Activated naive CD4-positive, alpha-beta T cell treated with anti-CD3 and anti-CD28 coated beads, Interleukin-2, amount 10 ng/mL, durations not matched to agents 7 days and 5 days (primary cell): Measurements from ENCODE around the gene ADGRG7.
A peak's percentile ranks its signal among the peaks of the same experiment; 100 is the strongest.

ENCODE experiments used
- CTCF ChIA-PET: fragments of 350-600 bp; sonication (Branson Sonifier 250); formaldehyde crosslinking; loops from one replicate; lab custom pipeline; 2021; ENCODE audit warnings: antibody characterized with exemption; lab: Charles Lee
- DNase-seq: peaks from one replicate; pipeline ENCODE4 v3.0.0-alpha.2; 2020
- H3K27ac Mint-ChIP-seq: one replicate; pipeline ENCODE4 v1.8.0; 2021; ENCODE audit warnings: mild to moderate bottlenecking, moderate library complexity, mixed read lengths
- H3K27me3 Mint-ChIP-seq: one replicate; pipeline ENCODE4 v1.8.0; 2021; ENCODE audit warnings: mild to moderate bottlenecking, mixed read lengths
- H3K36me3 Mint-ChIP-seq: one replicate; pipeline ENCODE4 v1.8.0; 2021; ENCODE audit warnings: mixed read lengths
- H3K4me1 Mint-ChIP-seq: one replicate; pipeline ENCODE4 v1.8.0; 2021; ENCODE audit warnings: mixed read lengths
- H3K4me3 Mint-ChIP-seq: one replicate; pipeline ENCODE4 v1.8.0; 2021; ENCODE audit warnings: mild to moderate bottlenecking, moderate library complexity, mixed read lengths
- H3K9me3 Mint-ChIP-seq: one replicate; pipeline ENCODE4 v1.8.0; 2021; ENCODE audit warnings: mixed read lengths

ADGRG7 gene, protein sequence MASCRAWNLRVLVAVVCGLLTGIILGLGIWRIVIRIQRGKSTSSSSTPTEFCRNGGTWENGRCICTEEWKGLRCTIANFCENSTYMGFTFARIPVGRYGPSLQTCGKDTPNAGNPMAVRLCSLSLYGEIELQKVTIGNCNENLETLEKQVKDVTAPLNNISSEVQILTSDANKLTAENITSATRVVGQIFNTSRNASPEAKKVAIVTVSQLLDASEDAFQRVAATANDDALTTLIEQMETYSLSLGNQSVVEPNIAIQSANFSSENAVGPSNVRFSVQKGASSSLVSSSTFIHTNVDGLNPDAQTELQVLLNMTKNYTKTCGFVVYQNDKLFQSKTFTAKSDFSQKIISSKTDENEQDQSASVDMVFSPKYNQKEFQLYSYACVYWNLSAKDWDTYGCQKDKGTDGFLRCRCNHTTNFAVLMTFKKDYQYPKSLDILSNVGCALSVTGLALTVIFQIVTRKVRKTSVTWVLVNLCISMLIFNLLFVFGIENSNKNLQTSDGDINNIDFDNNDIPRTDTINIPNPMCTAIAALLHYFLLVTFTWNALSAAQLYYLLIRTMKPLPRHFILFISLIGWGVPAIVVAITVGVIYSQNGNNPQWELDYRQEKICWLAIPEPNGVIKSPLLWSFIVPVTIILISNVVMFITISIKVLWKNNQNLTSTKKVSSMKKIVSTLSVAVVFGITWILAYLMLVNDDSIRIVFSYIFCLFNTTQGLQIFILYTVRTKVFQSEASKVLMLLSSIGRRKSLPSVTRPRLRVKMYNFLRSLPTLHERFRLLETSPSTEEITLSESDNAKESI

DNA sequence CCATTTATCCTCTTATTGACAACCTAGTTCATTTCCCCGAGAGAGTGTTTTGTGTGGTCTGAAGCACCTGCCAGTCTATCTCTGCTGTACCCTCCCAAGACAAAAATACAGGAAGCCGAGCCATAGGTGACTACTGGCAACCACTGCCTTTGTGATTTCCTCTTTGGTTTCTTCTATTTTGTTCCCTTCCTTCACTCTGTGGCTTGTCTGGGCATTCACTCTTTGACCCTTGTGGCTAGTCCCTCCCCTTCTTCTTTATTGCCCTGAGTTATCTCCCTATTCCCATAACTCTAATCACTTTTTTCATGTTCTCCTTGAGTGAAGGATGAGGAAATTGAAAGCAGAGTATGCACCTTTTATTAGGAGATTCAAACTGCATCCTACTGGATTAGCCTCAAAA, at the start of gene ADGRG7:
ADGRG7 (plus strand) TSS at position 297 of the 400 bp plus-strand sequence. CDS start 256 bp downstream, outside the sequence.
- peaks cover 27% of the 10 kb centered on the region for H3K27me3 Mint-ChIP-seq
- peak; percentile 23 for DNase-seq
- no peak within 1 kb of the TSS for H3K4me3 Mint-ChIP-seq
- H3K27ac Mint-ChIP-seq, result no peak within 1 kb of the TSS
- no peaks in the 10 kb centered on the region for H3K9me3 Mint-ChIP-seq
- CTCF ChIA-PET, result no interaction called here
- H3K4me1 Mint-ChIP-seq, result peaks cover 31% of the 10 kb centered on the region
- no peaks in the 10 kb centered on the region for H3K36me3 Mint-ChIP-seq

DNA sequence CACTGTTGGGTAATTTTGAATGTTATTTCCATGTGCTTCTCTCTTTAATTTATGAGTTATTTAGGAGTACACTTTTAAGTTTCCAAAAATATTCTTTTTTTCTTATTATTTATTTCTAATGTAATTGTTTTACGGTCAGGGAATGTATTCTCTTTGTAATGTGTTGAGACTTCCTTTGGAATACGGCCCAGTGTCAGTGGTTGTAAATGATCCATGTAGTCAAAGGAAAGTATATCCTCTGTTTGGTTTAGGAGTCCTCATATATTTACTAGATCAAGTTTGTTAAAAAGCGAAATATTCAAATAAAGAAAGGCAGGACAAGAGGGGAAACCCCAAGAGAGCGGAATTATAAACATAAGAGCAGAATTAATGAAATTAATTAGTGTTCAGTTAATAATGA, 49.0 kb upstream of the ADGRG7 start:
- CTCF ChIA-PET, result no interaction called here
- Mint-ChIP-seq H3K9me3 (no peaks in the 10 kb centered on the region), H3K4me3 (no peak overlapping the region)

DNA sequence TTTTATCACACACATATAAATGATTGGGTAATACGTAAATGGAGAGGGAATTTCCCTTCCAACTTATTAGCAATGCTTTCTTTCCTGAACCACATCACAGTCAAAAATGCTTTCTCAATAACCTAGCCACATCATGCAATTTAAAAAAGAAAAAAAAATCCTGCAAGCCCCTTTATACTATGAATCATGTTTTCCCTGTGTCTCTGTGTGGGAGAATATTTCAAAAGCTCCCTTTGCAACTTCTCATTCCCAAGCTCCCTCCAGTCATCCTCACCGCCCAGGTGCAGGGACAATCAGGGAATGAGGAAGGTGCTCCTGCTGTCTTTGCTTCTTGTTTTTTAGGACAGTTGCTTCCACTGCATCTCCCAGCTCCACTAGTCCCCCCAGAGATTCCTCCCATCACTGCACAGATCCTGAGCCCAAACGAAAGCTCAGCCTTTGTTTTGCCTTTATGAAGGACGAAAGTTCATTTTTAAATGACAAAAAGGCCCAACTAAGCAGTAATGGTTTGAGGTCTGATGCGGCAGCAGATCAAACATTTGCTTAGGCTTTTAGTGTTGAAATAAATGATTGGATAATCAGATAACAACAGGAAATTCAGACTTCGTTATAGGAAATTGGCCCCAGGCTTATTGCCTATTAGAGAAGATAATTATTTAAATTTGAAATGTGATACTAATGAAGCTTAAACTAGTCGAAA, 47.8 kb upstream of the ADGRG7 start:
- Mint-ChIP-seq H3K4me3 (no peak overlapping the region), H3K27ac (no peak overlapping the region), H3K27me3 (no peaks in the 10 kb centered on the region), H3K4me1 (peaks cover 3% of the 10 kb centered on the region), H3K9me3 (no peaks in the 10 kb centered on the region), H3K36me3 (no peaks in the 10 kb centered on the region)
- no peak for DNase-seq
- CTCF ChIA-PET, result interaction anchor here (0.6 kb wide), 1 partner anchor 188 kb away, joined by 3 read pairs; no protein-coding TSS in a partner anchor

More for the DNA sequence above, 49.0 kb upstream of the ADGRG7 start:
- DNase-seq, result no peak
- H3K27me3 Mint-ChIP-seq, result no peaks in the 10 kb centered on the region
- no peak overlapping the region for H3K27ac Mint-ChIP-seq
- peaks cover 3% of the 10 kb centered on the region for H3K4me1 Mint-ChIP-seq
- H3K36me3 Mint-ChIP-seq, result no peaks in the 10 kb centered on the region

- Mint-ChIP-seq H3K9me3 (no peaks in the 10 kb centered on the region), H3K4me1 (no peaks in the 10 kb centered on the region), H3K27me3 (no peaks in the 10 kb centered on the region), H3K36me3 (no peaks in the 10 kb centered on the region), H3K4me3 (no peak overlapping the region), H3K27ac (no peak overlapping the region)
- CTCF ChIA-PET, result interaction anchor here (0.6 kb wide), 1 partner anchor 187 kb away, joined by 3 read pairs; no protein-coding TSS in a partner anchor
- no peak for DNase-seq
These were observed 47.1 kb upstream of the ADGRG7 start for GRCh38 chr3:100562224-100562857.

DNA sequence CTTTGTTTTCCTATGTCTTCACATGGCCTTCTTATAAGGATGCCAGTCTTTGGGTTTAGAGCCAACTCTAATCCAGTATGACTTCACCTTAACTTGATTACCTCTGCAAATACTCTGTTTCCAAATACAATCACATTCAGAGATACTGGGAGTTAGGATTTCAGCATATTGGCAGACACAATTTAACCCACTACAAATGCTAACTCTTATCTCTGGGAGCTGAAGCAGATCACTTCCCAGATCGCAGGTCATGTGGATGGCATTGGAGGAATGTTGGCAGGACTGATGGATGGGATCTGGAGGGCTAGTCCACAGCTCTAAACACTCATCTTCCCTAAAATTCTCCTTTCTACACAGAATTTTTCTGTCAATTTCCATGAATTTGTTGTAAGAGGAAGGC, 46.2 kb upstream of the ADGRG7 start:
- Mint-ChIP-seq H3K9me3 (no peaks in the 10 kb centered on the region), H3K27me3 (no peaks in the 10 kb centered on the region), H3K4me1 (no peaks in the 10 kb centered on the region), H3K36me3 (no peaks in the 10 kb centered on the region), H3K4me3 (no peak overlapping the region), H3K27ac (no peak overlapping the region)
- DNase-seq, result no peak
- CTCF ChIA-PET, result no interaction called here

DNA sequence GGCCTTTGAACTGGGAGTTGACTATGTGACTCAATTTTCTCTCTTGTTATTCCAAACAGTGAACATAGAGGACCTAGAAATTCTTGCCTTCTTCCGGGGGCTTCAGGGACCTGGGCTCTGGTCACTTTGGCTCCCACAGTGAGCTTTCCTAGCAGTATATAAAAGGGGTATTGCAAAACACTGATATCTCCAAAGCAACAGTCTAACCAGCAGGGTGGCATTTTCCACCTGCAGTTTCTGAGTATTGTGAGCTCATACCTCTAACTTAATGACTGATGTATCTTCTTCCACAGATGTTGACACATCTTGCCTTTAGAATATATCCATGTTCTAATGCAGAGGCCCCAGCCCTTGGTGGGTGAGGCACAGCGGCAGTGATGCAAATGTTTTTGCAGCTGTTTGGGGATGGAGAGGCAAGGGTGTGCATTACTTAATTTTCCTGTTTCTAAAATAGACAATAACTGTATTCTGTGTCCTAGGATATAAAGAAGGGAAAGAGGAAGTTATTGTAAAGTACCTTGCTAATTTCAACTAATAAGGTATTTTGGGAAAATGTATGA, 45.7 kb upstream of the ADGRG7 start:
- CTCF ChIA-PET, result no interaction called here
- no peak for DNase-seq
- Mint-ChIP-seq H3K4me3 (no peak overlapping the region), H3K9me3 (no peaks in the 10 kb centered on the region), H3K27me3 (no peaks in the 10 kb centered on the region), H3K4me1 (no peaks in the 10 kb centered on the region), H3K27ac (no peak overlapping the region), H3K36me3 (no peaks in the 10 kb centered on the region)

DNA sequence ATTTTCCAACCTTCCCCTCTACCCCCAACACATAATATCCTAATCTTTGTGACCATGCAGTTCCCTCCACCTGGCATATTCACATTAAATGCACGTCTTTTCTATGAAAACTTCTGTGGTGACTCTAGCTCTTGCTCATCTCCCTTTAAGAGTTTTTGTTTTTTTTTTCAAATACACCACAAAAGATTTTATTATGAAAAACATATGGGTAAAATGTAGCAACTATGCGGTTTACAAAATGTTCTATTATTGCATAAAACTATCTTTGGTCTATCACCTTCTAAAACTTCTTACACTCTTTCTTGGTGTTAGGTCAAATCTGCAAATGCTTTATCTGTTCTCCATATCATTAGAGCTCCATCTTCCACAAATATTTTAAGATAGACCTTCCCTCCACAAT, 38.6 kb upstream of the ADGRG7 start:
- no peak overlapping the region for H3K27ac Mint-ChIP-seq
- no peaks in the 10 kb centered on the region for H3K4me1 Mint-ChIP-seq
- DNase-seq, result no peak
- no peak overlapping the region for H3K4me3 Mint-ChIP-seq
- peaks cover 3% of the 10 kb centered on the region for H3K9me3 Mint-ChIP-seq
- CTCF ChIA-PET, result interaction anchor here (1.2 kb wide), 1 partner anchor 739 kb away, joined by 3 read pairs; no protein-coding TSS in a partner anchor
- peaks cover 5% of the 10 kb centered on the region for H3K27me3 Mint-ChIP-seq
- H3K36me3 Mint-ChIP-seq, result no peaks in the 10 kb centered on the region

DNA sequence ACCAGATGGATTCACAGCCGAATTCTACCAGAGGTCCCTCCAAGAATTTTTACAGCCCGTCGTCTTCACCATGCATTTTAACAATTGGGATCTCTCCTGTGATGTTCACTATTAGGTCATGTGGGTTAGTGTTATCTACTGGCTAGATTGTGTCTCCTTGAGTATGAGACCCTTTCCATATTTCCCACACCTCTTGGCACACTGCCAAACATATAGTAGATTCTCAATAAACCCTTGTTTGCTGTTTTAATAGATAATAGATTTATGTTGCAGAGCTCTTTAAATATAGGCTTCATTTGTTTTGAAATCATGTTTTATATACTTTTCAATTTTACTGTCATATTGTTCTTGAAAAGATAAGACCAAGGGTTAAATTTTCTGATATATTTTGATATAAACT, 34.9 kb upstream of the ADGRG7 start:
- Mint-ChIP-seq H3K4me3 (no peak overlapping the region), H3K4me1 (no peaks in the 10 kb centered on the region), H3K27ac (no peak overlapping the region), H3K36me3 (no peaks in the 10 kb centered on the region), H3K27me3 (peaks cover 12% of the 10 kb centered on the region), H3K9me3 (peaks cover 3% of the 10 kb centered on the region)
- CTCF ChIA-PET, result no interaction called here
- DNase-seq, result no peak

DNA sequence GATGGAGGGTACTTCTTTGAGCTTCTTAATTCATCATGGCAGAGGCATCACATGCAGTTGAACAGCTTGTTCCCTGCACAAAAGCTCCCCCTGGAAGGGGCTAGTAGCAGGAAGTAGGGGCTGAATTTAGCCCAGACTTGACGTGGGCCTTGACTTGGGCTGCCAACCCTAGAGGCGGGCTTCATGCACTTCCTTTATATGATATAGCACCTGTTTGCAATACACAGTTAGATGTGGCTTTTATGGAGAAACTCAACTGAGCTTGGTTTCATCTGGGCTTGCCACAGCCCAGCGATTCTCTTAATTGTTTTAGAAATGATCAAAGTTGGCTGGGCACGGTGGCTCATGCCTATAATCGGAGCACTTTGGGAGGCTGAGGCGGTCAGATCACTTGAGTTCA, 33.7 kb upstream of the ADGRG7 start:
- H3K27ac Mint-ChIP-seq, result no peak overlapping the region
- peaks cover 3% of the 10 kb centered on the region for H3K9me3 Mint-ChIP-seq
- H3K27me3 Mint-ChIP-seq, result peaks cover 9% of the 10 kb centered on the region
- no peaks in the 10 kb centered on the region for H3K36me3 Mint-ChIP-seq
- CTCF ChIA-PET, result no interaction called here
- H3K4me1 Mint-ChIP-seq, result no peaks in the 10 kb centered on the region
- no peak for DNase-seq
- no peak overlapping the region for H3K4me3 Mint-ChIP-seq

- no peak for DNase-seq
- Mint-ChIP-seq H3K4me1 (no peaks in the 10 kb centered on the region), H3K36me3 (no peaks in the 10 kb centered on the region), H3K4me3 (no peak overlapping the region), H3K9me3 (peaks cover 1% of the 10 kb centered on the region), H3K27ac (no peak overlapping the region), H3K27me3 (peaks cover 9% of the 10 kb centered on the region)
- CTCF ChIA-PET, result interaction anchor here (0.6 to 1.8 kb wide), 2 partner anchors 98 to 176 kb away, joined by 3 to 6 read pairs; no protein-coding TSS in a partner anchor
These were observed 31.9 kb upstream of the ADGRG7 start for GRCh38 chr3:100577382-100578008.

DNA sequence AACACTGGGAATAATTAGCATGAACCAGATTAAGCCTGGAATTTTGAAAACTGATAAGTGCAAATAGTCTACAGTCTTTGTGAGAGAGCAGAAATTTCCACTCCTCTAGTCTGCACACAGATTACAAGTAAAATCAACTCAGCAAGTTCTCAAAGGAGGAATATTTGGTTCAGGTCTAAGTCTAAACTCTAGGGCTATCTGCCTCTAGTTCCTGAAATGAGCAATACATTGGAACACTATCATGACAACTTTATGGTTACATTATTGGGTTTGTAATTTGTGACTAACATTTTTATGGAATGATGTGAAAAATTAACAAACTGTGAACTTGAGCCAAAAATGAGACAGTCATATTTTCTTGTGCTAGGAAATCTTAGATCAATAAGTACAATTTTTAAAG, 30.8 kb upstream of the ADGRG7 start:
- Mint-ChIP-seq H3K36me3 (no peaks in the 10 kb centered on the region), H3K27ac (no peak overlapping the region), H3K4me1 (no peaks in the 10 kb centered on the region), H3K27me3 (peaks cover 9% of the 10 kb centered on the region), H3K4me3 (no peak overlapping the region), H3K9me3 (peaks cover 1% of the 10 kb centered on the region)
- CTCF ChIA-PET, result interaction anchor here (1.8 kb wide), 1 partner anchor 99 kb away, joined by 6 read pairs; no protein-coding TSS in a partner anchor
- DNase-seq, result no peak

DNA sequence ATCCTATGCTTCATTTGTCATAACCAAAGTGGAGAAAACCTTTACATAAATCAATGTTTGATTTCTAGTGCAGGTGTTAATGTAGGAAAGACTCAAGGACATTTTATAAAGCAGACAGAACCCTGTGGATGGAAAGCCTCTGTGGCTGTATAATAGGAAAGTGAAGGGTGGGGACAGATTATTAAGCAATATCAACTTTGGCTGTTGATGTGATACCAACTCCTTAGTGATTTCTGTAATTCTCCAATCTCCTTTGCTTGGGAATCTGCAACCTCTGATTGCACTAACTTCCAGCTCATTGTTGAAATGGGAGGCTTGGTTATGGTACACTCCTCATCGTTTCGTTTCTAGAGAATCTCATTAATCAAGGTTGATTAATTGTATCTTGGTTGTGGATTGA, 29.3 kb upstream of the ADGRG7 start:
- CTCF ChIA-PET, result no interaction called here
- Mint-ChIP-seq H3K27me3 (peaks cover 9% of the 10 kb centered on the region), H3K4me3 (no peak overlapping the region), H3K27ac (no peak overlapping the region), H3K9me3 (no peaks in the 10 kb centered on the region), H3K36me3 (no peaks in the 10 kb centered on the region), H3K4me1 (no peaks in the 10 kb centered on the region)
- DNase-seq, result no peak

DNA sequence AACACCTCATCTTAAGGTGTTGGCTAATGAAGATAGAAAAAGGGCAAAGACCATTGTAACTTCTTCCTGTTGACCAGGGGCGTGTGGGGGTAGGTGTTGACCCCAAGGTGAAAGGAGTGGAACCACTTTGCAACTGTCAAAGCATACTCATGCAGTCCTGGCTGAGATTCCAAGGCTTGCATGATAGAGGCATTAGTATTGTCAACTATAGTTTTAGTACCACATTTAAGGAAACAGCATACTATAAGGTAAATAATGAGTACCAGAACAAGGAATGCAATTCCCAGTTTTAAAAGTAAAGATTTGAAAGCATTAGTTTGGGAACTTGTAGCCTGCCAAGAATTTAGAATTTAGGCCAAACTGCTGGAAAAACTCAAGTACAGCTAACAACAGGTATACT, 27.8 kb upstream of the ADGRG7 start:
- no peaks in the 10 kb centered on the region for H3K9me3 Mint-ChIP-seq
- H3K27me3 Mint-ChIP-seq, result peaks cover 9% of the 10 kb centered on the region
- H3K4me3 Mint-ChIP-seq, result no peak overlapping the region
- CTCF ChIA-PET, result interaction anchor here (1.1 kb wide), 1 partner anchor 8 kb away, joined by 3 read pairs; no protein-coding TSS in a partner anchor
- H3K4me1 Mint-ChIP-seq, result no peaks in the 10 kb centered on the region
- no peaks in the 10 kb centered on the region for H3K36me3 Mint-ChIP-seq
- DNase-seq, result no peak
- no peak overlapping the region for H3K27ac Mint-ChIP-seq
